ENCODE results near the gene ARHGEF28. TPM values are rescaled to one million over a fixed set of nuclear protein-coding genes. Genes with fewer than 3 reads are reported as not detected.

The ARHGEF28 gene
- total and polyA plus RNA-seq, 2 of the 13 experiments (the other 11 are each of a cell fraction or from before 2014, with no cell fraction given), result 17.4 to 34.1 TPM

DNA sequence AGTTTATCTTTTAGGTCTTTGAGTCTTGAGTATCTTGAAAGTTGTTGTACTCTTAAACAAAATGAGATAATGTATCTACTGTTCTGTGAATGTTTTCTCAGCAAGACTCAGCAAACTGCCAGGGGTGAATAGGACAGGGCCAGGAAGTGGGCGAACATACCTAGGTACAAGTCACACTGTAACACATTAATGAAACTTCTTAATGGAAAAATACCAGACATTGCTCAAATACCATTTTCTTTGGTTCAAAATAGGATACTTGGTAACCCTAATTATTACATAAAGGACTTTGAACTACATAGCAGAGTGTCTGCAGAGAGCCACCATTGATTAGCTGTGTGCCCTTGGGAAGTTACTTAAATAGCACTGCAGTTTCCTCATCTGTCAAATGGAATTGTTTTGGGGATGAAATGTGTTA lies 197.5 kb downstream of the ARHGEF28 start (continued):
- TF ChIP-seq CREB1 (IDR thresholded peaks at IDR 0.05) (no peak), CREB1 (CRISPR knock-in tag; IDR thresholded peaks at IDR 0.05) (peak; percentile 64), HMG20A (CRISPR knock-in tag; IDR thresholded peaks at IDR 0.05; ENCODE audit: borderline replicate concordance) (peak; percentile 88), ZFX (CRISPR knock-in tag; IDR thresholded peaks at IDR 0.05; ENCODE audit: low read depth) (no peak), SALL1 (CRISPR knock-in tag; IDR thresholded peaks at IDR 0.05) (peak; percentile 46; the same call in 1 of the 2 replicates), ARID3A (IDR thresholded peaks at IDR 0.05; ENCODE audit: low read depth, low read length) (peak; percentile 92)

DNA sequence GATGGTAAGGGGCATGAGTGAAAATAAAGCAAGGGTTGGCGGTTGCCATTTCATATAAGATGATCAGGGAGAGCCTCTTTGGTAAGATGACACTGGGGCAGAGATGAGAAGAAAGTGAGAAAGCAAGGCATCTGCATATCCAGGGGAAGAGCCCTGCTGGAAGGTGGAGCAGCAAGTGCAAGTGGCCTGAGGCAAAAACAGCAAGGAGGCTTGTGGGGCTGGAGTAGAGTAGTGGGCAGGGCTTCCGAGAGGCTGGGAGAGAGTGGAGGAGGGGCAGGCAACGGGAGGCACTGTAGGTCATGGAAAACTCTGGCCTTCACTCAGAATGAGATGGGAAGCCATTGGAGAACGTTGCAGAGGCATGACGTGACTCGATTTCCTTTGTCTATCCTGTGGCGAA lies 199.2 kb downstream of the ARHGEF28 start:
- POLR2A ChIA-PET, result no interaction called here
- H3K9ac ChIP-seq (ENCODE audit: insufficient read depth, low read depth, low read length), result no peak overlapping the region
- intact Hi-C loops (cut with micrococcal nuclease; ENCODE audit: unreplicated experiment), result no loop called here
- H3K36me3 ChIP-seq (replicated peaks in 1 of 2; ENCODE audit: control insufficient read depth in 1 of 2, insufficient read depth in 2 of 2, low read length in 2 of 2), result peaks cover 6 to 31% of the 10 kb centered on the region in 2 experiments; a peak in 4 of 5 replicates
- H3K27me3 ChIP-seq (ENCODE audit: control insufficient read depth in 1 of 2, insufficient read depth in 2 of 2, low read length in 2 of 2), result no peaks in the 10 kb centered on the region
- in situ Hi-C loops (cut with HindIII; ENCODE audit: extremely low pct_ligation_motif_present, low pct_unique_long_range_greater_than_20kb), result no loop called here
- CTCF ChIA-PET (ENCODE audit: low intra/inter-chr PET ratio, low total read pairs), result no interaction called here
- no peak overlapping the region for H3K4me2 ChIP-seq (ENCODE audit: low read depth, low read length)
- 97% methylated on average over 7 of the region's 7 CpGs for WGBS (ENCODE audit: low lambda C conversion rate)
- H3K27ac ChIP-seq (ENCODE audit: extremely low read length, insufficient read depth, low read length), result peak overlapping the region; percentile 39
- TF ChIP-seq REXO4 (CRISPR knock-in tag; IDR thresholded peaks at IDR 0.05; ENCODE audit: borderline replicate concordance), result no peak
- TF ChIP-seq RBM22 (optimal IDR thresholded peaks at IDR 0.05; ENCODE audit: low read length), result peak; percentile 6
- TF ChIP-seq THAP11 (CRISPR knock-in tag; IDR thresholded peaks at IDR 0.05), result no peak
- TF ChIP-seq, protein P1, sequence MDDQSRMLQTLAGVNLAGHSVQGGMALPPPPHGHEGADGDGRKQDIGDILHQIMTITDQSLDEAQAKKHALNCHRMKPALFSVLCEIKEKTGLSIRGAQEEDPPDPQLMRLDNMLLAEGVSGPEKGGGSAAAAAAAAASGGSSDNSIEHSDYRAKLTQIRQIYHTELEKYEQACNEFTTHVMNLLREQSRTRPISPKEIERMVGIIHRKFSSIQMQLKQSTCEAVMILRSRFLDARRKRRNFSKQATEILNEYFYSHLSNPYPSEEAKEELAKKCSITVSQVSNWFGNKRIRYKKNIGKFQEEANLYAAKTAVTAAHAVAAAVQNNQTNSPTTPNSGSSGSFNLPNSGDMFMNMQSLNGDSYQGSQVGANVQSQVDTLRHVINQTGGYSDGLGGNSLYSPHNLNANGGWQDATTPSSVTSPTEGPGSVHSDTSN (CRISPR knock-in tag; IDR thresholded peaks at IDR 0.05; ENCODE audit: borderline replicate concordance), result no peak
- TF ChIP-seq BRD4 (CRISPR knock-in tag; IDR thresholded peaks at IDR 0.05), result 0 out of 2 replicates have a peak, but pooled peaks have one; percentile 39
- no peak for TF ChIP-seq SIN3B (IDR thresholded peaks at IDR 0.05; ENCODE audit: low read length)
- no peak for TF ChIP-seq NFE2L1 (CRISPR knock-in tag; IDR thresholded peaks at IDR 0.05; ENCODE audit: borderline replicate concordance)
- TF ChIP-seq MXI1 (IDR thresholded peaks at IDR 0.05; ENCODE audit: borderline replicate concordance, low read depth, low read length), result no peak
- no peak for TF ChIP-seq CAMTA2 (CRISPR knock-in tag; IDR thresholded peaks at IDR 0.05; ENCODE audit: borderline replicate concordance)
- H3K9me3 ChIP-seq (ENCODE audit: low read length), result no peaks in the 10 kb centered on the region
- peaks cover 70% of the 10 kb centered on the region for H3K4me1 ChIP-seq (ENCODE audit: insufficient read depth, low read length)
- no peak overlapping the region for H3K4me3 ChIP-seq (replicated peaks in 1 of 3; ENCODE audit: insufficient read depth in 1 of 3, low read depth in 2 of 3, low read length in 3 of 3)
- no peak for ATAC-seq
- no TSS peak for BruUV-seq (replicated peaks)
- no peak for FAIRE-seq
- no peaks in the 10 kb centered on the region for H4K20me1 ChIP-seq (ENCODE audit: insufficient read depth, low read length)
- H3K79me2 ChIP-seq (ENCODE audit: insufficient read depth, low read length), result peaks cover 83% of the 10 kb centered on the region
- H2AFZ ChIP-seq (ENCODE audit: low read length), result no peak overlapping the region
- DNase-seq (ENCODE audit: low spot score), result no peak
